Activated T-cell treated with anti-CD3 and anti-CD28 coated beads, Interleukin-2, amount 50 U/mL, for 72 hours (primary cell): ENCODE results near the gene SBNO2. TPM values are rescaled to one million over a fixed set of nuclear protein-coding genes. Genes with fewer than 3 reads are reported as not detected.

Experiments
- ATAC-seq, 2 donors: fragments of 150-1000 bp; cut with Tn5 transposase; replicated peaks in 1 of 2; 2 replicates each; pipeline ENCODE4 v1.10.0; 2021; ENCODE audit warnings: moderate library complexity in 2 of 2, mild to moderate bottlenecking in 1 of 2
- DNase-seq, 2 donors: peaks; one replicate each; pipeline ENCODE4 v3.0.0; 2021 to 2022; ENCODE audit warnings: mixed read lengths in 1 of 2
- H3K27ac Mint-ChIP-seq: one replicate; pipeline ENCODE4 v1.8.0; 2022; ENCODE audit warnings: mild to moderate bottlenecking, moderate library complexity, mixed read lengths
- H3K27me3 Mint-ChIP-seq: one replicate; pipeline ENCODE4 v1.8.0; 2022; ENCODE audit warnings: low read depth, mixed read lengths
- H3K36me3 Mint-ChIP-seq, 2 donors: one replicate each; pipeline ENCODE4 v1.8.0; 2022; ENCODE audit warnings: mixed read lengths in 2 of 2, mild to moderate bottlenecking in 1 of 2; ENCODE audit not compliant: insufficient read depth in 2 of 2
- H3K4me1 Mint-ChIP-seq: one replicate; pipeline ENCODE4 v1.8.0; 2022; ENCODE audit warnings: low read depth, mixed read lengths
- H3K4me3 Mint-ChIP-seq, 2 donors: one replicate each; pipeline ENCODE4 v1.8.0; 2022; ENCODE audit warnings: mild to moderate bottlenecking in 2 of 2, mixed read lengths in 2 of 2, moderate library complexity in 2 of 2
- H3K9me3 Mint-ChIP-seq, 2 donors: one replicate each; pipeline ENCODE4 v1.8.0; 2022; ENCODE audit warnings: mixed read lengths in 2 of 2
- total RNA-seq, 2 donors: library from RNA; stranded (reverse); gene quantifications; one replicate each; pipeline ENCODE4 v1.2.3, GENCODE V29; 2022

Gene SBNO2
- total RNA-seq, 2 donors from 2014 or later, result 142 to 146 TPM

GRCh38 chr19:1065606-1066109 is 108.4 kb downstream of the SBNO2 start:
- Mint-ChIP-seq H3K4me3 (peak overlapping the region; percentile 25 to 78), H3K9me3 (no peaks in the 10 kb centered on the region), H3K4me1 (peaks cover 39% of the 10 kb centered on the region), H3K27ac (no peak overlapping the region), H3K27me3 (no peaks in the 10 kb centered on the region), H3K36me3 (peaks cover 9 to 12% of the 10 kb centered on the region in 2 donors)
- DNase-seq (no peak), ATAC-seq (no peak)

DNA sequence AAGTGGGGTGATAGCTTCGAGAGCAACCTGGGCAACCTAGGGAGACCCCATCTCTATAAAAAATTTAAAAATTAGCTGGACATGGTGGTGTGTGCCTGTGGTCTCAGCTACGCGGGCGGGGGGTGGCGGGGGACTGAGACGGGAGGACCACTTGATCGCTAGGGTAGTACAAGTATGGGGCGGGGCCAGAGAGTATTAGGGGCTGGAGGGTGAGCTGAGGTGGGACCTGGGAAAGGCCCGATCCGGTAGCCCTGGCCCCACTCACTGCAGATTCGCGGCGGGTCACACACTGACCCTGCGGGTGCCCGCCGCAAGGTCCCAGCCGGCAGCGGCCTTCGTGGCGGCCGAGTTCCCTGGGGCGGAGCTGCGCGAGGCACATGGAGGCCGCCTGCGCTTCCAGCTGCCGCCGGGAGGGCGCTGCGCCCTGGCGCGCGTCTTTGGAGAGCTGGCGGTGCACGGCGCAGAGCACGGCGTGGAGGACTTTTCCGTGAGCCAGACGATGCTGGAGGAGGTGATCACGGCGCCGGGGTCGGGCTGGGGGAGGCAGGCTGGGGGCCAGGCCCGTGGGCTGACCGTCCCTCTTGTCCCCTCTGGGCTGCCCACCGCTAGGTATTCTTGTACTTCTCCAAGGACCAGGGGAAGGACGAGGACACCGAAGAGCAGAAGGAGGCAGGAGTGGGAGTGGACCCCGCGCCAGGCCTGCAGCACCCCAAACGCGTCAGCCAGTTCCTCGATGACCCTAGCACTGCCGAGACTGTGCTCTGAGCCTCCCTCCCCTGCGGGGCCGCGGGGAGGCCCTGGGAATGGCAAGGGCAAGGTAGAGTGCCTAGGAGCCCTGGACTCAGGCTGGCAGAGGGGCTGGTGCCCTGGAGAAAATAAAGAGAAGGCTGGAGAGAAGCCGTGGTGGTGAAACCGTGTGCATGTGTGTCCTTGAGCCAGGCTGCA is 109.1 kb downstream of the SBNO2 start:
- Mint-ChIP-seq H3K4me1 (peaks cover 37% of the 10 kb centered on the region), H3K27me3 (no peaks in the 10 kb centered on the region), H3K4me3 (peak overlapping the region; percentile 13 to 78), H3K27ac (no peak overlapping the region), H3K36me3 (peaks cover 9% of the 10 kb centered on the region in 2 donors), H3K9me3 (no peaks in the 10 kb centered on the region)
- DNase-seq (peak; percentile 79 to 82), ATAC-seq (peak; percentile 33 to 38)

GRCh38 chr19:1063909-1064660 is 110.0 kb downstream of the SBNO2 start:
- Mint-ChIP-seq H3K4me1 (peaks cover 28% of the 10 kb centered on the region), H3K9me3 (no peaks in the 10 kb centered on the region), H3K4me3 (no peak overlapping the region), H3K27ac (no peak overlapping the region), H3K36me3 (peaks cover 5 to 9% of the 10 kb centered on the region in 2 donors), H3K27me3 (no peaks in the 10 kb centered on the region)
- no peak for DNase-seq
- no peak for ATAC-seq

- H3K4me1 Mint-ChIP-seq, result peaks cover 23% of the 10 kb centered on the region
- H3K27me3 Mint-ChIP-seq, result no peaks in the 10 kb centered on the region
- H3K4me3 Mint-ChIP-seq, result no peak overlapping the region
- ATAC-seq (peak; percentile 21 to 29), DNase-seq (peak; percentile 74 to 80)
- no peak overlapping the region for H3K27ac Mint-ChIP-seq
- H3K9me3 Mint-ChIP-seq, result no peaks in the 10 kb centered on the region
- peaks cover 0 to 4% of the 10 kb centered on the region in 2 donors for H3K36me3 Mint-ChIP-seq
These were observed 110.8 kb downstream of the SBNO2 start for GRCh38 chr19:1063030-1063908.

GRCh38 chr19:1062387-1063029 is 111.6 kb downstream of the SBNO2 start:
- ATAC-seq, result peak in 1 of 2 donors; percentile 13
- no peaks in the 10 kb centered on the region for H3K27me3 Mint-ChIP-seq
- H3K36me3 Mint-ChIP-seq, result peaks cover under 1 to 6% of the 10 kb centered on the region in 2 donors
- DNase-seq, result peak in 1 of 2 donors; percentile 64
- H3K4me1 Mint-ChIP-seq, result peaks cover 29% of the 10 kb centered on the region
- no peaks in the 10 kb centered on the region for H3K9me3 Mint-ChIP-seq
- H3K27ac Mint-ChIP-seq, result no peak overlapping the region
- no peak overlapping the region for H3K4me3 Mint-ChIP-seq

DNA sequence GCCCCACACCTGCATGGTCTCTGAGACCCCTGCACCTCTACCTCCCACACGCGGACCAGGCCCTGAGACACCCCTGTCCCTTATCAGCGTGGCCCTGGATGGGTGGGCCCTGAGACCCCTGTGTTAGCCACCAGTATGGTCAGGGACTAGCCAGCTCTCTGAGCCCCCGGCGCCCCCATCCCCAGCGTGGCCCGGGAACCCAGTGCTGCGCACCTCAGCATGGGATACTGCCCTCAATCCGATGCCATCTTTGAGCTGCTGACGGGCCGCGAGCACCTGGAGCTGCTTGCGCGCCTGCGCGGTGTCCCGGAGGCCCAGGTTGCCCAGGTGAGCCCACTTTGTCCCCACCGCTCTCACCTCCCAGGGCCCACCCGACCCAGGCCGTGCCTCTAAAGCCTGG is 112.1 kb downstream of the SBNO2 start:
- no peak overlapping the region for H3K4me3 Mint-ChIP-seq
- peaks cover 3 to 10% of the 10 kb centered on the region in 2 donors for H3K36me3 Mint-ChIP-seq
- H3K27ac Mint-ChIP-seq, result no peak overlapping the region
- DNase-seq (no peak), ATAC-seq (no peak)
- H3K4me1 Mint-ChIP-seq, result peaks cover 34% of the 10 kb centered on the region
- H3K27me3 Mint-ChIP-seq, result no peaks in the 10 kb centered on the region
- H3K9me3 Mint-ChIP-seq, result no peaks in the 10 kb centered on the region

DNA sequence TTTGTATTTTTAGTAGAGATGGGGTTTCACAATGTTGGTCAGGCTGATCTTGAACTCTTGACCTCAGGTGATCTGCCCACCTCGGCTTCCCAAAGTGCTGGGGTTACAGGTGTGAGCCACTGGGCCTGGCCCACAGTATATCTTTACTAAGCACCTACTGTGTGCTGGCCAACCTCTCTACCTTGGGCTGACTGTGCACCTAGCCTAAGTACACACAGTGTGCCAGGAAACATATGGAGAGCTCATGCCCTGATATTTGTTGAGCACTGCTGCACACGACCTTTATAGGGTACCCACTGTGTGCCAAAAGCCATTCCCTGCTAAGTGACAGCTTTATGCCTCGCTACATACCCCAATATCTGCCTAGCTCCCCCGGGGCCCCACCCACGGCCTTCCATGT is 113.4 kb downstream of the SBNO2 start:
- Mint-ChIP-seq H3K27me3 (no peaks in the 10 kb centered on the region), H3K9me3 (no peaks in the 10 kb centered on the region), H3K36me3 (peaks cover 8 to 19% of the 10 kb centered on the region in 2 donors), H3K4me1 (peaks cover 28% of the 10 kb centered on the region), H3K4me3 (no peak overlapping the region), H3K27ac (no peak overlapping the region)
- DNase-seq (no peak), ATAC-seq (no peak)

- no peaks in the 10 kb centered on the region for H3K27me3 Mint-ChIP-seq
- no peak for ATAC-seq
- H3K36me3 Mint-ChIP-seq, result peaks cover 9 to 20% of the 10 kb centered on the region in 2 donors
- H3K27ac Mint-ChIP-seq, result no peak overlapping the region
- peaks cover 13% of the 10 kb centered on the region for H3K4me1 Mint-ChIP-seq
- no peak for DNase-seq
- H3K9me3 Mint-ChIP-seq, result no peaks in the 10 kb centered on the region
- no peak overlapping the region for H3K4me3 Mint-ChIP-seq
These were observed 116.0 kb downstream of the SBNO2 start for GRCh38 chr19:1058112-1058511.

Other genes with a start within 250 kb of the SBNO2 start
- gene ARID3A, start 248.2 kb downstream of the SBNO2 start, total RNA-seq, result 10 to 100 TPM; 31.7 to 34.0 TPM
- 10 to 100 TPM; 59.6 TPM for gene WDR18, start 189.9 kb downstream of the SBNO2 start, total RNA-seq
- gene GRIN3B, start 173.8 kb downstream of the SBNO2 start, total RNA-seq, result under 1 TPM; 0.10 to 0.35 TPM
- gene TMEM259, start 153.1 kb downstream of the SBNO2 start, total RNA-seq, result 100 to 1,000 TPM; 125 to 127 TPM
- gene RNU6-2, start 152.7 kb downstream of the SBNO2 start, total RNA-seq, result not detected
- 100 to 1,000 TPM in 1 of 2 donors, 10 to 100 TPM in 1; 98.9 to 124 TPM for gene CNN2, start 147.7 kb downstream of the SBNO2 start, total RNA-seq
- gene ABCA7, start 134.2 kb downstream of the SBNO2 start, total RNA-seq, result 10 to 100 TPM; 34.3 to 37.1 TPM
- 100 to 1,000 TPM; 235 to 236 TPM for gene ARHGAP45, start 107.1 kb downstream of the SBNO2 start, total RNA-seq
- gene POLR2E, start 78.9 kb downstream of the SBNO2 start, total RNA-seq, result 100 to 1,000 TPM; 176 to 179 TPM
- gene GPX4, start 70.3 kb downstream of the SBNO2 start, total RNA-seq, result 100 to 1,000 TPM; 251 to 308 TPM
- 10 to 100 TPM; 81.5 to 86.3 TPM for gene STK11, start 31.5 kb upstream of the SBNO2 start, total RNA-seq
- under 1 TPM; 0.38 to 0.58 TPM for gene CBARP, start 63.7 kb upstream of the SBNO2 start, total RNA-seq
- 100 to 1,000 TPM; 169 to 201 TPM for gene ATP5F1D, start 67.5 kb upstream of the SBNO2 start, total RNA-seq
- 10 to 100 TPM; 72.3 to 75.4 TPM for gene MIDN, start 74.3 kb upstream of the SBNO2 start, total RNA-seq
- 100 to 1,000 TPM; 400 to 456 TPM for gene CIRBP, start 95.1 kb upstream of the SBNO2 start, total RNA-seq
- gene FAM174C, start 101.3 kb upstream of the SBNO2 start, total RNA-seq, result 10 to 100 TPM; 59.8 to 69.1 TPM
- not detected for gene EFNA2, start 111.6 kb upstream of the SBNO2 start, total RNA-seq
- 100 to 1,000 TPM in 1 of 2 donors, 10 to 100 TPM in 1; 96.5 to 107 TPM for gene NDUFS7, start 209.6 kb upstream of the SBNO2 start, total RNA-seq
- 10 to 100 TPM; 13.6 to 17.7 TPM for gene GAMT, start 227.3 kb upstream of the SBNO2 start, total RNA-seq
- 100 to 1,000 TPM; 219 to 252 TPM for gene DAZAP1, start 233.3 kb upstream of the SBNO2 start, total RNA-seq